CD4-positive, alpha-beta T cell treated with Interferon gamma for 1 hour (primary cell): Measurements from ENCODE around the gene CD200R1L.
A peak's percentile ranks its signal among the peaks of the same experiment; 100 is the strongest.

Source experiments
- DNase-seq: peaks from one replicate; pipeline ENCODE4 v3.0.0-alpha.2; 2020

The CD200R1L gene

GRCh38 chr3:112817797-112818196, 28.9 kb downstream of the CD200R1L start:
- no peak for DNase-seq

DNA sequence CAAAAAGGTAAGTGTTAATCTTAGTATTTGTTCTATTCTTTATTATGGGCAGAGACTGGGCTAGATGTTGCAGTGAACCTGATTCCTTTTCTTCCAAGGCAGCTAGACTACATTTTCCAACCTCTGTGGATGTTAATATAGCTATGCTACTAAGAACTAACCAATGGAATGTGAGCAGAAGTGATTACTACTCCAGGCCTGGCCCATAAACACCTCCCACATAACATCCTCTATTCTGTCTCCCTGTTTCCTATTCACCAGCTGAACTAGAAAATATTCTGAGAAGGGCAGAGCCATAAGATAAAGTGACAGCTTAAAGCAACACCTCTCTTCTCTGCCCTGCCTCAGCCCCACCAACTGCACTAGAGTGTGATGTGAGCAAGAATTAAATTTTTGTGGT, 29.4 kb downstream of the CD200R1L start:
- no peak for DNase-seq

DNA sequence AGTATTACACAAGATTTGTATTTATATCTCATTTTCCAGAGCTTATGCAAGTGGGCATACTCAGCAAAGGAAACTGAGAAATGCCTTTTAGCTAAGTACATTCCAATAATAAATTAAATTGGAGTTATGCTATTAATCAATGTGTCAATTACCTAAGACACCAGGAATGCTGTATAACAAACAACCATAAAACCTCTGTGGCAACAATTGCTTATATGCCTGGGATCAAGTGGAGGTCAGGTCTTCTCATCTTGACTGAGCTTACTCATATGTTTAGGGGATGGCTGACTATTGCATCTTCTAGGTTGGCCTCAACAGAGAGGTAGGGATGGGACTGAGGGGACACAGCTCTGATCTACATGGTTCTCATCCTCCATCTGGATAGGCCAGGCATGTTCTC, 30.7 kb downstream of the CD200R1L start:
- DNase-seq, result no peak

GRCh38 chr3:112814266-112814665, 32.4 kb downstream of the CD200R1L start:
- no peak for DNase-seq

DNA sequence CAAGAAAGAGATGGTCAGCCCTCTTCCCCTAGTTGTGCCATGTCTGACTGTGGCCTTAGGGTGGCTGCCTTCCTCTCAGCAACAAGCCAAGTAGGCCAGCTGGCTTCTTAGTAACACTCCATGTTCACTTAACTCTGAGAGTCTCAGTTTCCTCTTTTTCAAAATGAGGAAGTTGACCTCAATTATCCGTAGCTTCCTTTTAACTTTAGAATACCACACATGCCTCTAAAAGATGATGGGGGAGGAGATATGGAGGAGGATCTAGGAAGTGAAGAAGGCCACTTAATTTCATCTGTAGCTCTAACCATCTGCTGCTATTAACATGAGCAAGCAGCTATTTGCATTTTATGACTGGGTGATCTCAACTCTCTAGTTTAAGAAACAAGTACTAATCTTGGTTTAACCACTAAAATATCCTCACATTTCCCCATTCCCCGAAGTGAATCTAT, 32.9 kb downstream of the CD200R1L start:
- peak; percentile 56 for DNase-seq

DNA sequence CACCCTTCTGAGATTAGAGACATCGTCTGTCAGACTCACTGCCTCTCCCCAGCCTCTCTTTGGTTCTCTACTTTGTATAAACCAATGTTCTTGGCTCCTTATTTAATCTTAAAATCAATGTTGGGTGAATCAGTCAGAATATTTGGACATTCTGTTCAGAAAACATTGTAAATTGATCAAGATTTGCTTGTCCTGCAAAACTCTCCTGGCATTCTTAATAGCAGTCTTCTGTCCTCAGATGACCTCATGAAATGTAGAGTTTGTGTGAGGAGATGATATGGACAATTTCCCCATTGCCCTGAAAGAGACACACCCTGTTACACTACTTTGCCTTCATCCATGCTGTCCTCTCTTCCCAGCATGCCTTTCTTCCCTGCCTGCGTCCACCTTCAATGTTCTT, 33.6 kb downstream of the CD200R1L start:
- DNase-seq, result no peak

DNA sequence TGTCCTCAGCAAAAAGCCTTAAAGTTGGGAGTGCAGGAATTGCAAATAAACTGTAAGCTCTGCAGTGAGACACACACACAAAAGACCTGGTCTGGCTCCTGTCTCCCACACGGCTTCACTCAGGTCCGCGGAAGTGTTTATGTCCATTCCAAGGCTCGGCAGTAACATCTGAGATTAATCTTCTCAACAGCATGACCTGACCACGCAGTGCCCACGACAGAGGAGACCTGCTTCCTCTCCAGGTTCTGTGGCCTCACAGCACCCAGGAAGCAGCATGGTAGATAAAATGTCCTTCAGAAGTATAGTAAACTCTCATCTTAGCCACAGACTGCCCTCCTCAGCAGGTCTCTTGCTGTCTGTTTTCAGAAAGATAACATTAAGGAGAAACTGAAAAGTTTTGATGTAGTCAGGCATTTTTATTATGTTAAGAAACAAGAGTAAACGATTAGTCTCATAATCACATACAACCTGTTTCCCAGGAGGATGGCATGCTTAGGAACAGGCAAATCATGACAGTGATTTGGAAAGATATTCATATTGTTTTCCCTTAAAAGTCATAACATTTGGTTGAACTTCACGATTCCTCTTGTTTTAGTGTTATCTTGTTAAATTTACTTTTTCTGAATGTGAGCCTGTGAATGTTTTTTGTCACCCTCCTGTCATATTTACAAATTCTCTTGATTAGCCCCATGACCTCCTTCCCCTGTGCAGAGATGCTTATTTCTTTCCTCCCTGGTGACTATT, 34.6 kb downstream of the CD200R1L start:
- no peak for DNase-seq

DNA sequence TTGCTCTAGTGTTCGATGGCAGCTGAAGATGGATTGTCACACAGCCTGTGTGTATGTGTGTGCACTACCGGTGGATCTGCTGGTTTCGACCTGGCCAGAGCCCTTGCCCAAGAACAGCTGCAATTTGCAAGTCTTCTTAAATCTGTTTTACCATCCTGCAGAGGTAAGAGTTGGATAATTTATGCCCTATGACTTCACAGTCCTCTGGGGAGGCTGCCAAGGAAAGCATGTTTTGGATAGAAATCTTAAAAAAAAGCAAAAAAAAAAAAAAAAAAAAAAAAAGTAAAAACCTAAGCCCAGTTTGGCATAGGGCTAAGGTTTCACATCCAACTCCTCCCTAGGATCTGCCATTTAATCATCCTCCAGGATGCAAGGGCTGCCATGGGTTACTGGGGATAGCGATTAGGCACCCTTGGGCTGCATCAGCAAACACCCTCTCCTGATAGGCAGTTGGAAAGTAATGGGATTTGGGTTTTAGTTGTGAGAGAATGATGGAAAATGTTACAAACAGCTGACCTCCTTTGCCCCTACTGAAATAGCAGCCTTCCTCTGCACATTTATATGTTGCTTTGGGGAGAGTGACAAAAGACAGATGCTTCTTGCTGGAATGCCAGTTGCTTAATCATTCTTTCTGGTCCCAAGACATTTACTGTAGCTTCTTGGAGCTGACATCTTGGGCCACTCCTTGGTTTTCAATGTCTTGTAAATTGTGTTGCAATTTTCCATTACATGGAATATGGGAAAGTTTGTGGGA, 35.4 kb downstream of the CD200R1L start:
- no peak for DNase-seq

- no peak for DNase-seq
Measured at GRCh38 chr3:112810561-112810960, 36.1 kb downstream of the CD200R1L start.

DNA sequence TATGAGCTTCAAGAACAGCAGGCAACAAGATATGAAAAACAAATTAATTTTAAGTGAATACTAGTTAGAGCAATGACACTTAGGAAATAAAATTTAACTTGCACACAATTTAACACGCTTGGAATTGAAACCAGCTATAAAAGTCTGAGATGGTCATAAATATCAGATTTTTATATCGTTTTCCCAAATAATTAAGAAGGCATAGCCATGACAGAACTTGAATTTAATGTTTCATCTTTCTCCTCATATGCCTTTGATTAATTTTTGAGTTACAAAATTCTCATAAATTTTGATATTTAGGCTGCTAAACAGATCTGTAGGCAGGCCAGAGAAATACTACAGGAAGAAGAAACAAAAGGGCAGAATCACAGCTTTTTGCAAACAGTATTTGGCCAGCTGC, 38.5 kb downstream of the CD200R1L start:
- DNase-seq, result no peak

GRCh38 chr3:112807685-112808084, 39.0 kb downstream of the CD200R1L start:
- DNase-seq, result no peak

DNA sequence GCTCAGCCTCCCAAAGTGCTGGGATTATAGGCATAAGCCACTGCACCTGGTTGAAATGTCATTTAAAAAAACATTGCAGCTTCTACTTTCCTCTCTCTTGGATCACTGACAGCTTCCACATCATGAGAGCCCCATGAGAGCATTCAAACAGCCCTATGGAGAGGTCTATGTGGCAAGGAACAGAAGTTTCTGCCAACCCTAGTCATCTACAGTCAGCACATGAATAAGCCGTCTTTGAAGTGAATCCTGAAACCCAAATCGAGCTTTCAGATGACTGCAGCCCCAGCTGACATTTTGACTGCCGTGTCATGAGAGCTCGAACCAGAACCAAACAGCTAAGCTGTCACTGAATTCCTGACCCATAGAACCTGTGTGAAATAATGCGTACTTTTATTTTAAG, 39.8 kb downstream of the CD200R1L start:
- no peak for DNase-seq

DNA sequence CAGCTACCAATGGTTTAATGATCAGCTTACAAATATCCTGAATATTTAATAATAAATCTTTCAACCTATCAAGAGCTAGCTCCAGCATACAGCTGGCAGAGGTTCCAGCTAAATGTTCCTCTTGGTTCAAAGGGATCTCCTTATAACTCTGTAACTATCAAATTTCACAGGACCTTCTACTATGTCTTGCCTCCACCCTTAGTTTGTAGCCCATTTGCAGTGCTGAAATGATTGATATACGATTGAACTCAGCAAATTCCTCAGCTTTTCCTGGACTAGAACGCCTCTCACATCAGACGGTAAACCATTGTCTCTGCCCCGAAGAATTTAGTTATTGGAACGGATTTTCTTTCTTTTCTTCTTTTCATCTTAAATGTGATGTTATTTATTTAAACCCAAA, 41.5 kb downstream of the CD200R1L start:
- no peak for DNase-seq

DNA sequence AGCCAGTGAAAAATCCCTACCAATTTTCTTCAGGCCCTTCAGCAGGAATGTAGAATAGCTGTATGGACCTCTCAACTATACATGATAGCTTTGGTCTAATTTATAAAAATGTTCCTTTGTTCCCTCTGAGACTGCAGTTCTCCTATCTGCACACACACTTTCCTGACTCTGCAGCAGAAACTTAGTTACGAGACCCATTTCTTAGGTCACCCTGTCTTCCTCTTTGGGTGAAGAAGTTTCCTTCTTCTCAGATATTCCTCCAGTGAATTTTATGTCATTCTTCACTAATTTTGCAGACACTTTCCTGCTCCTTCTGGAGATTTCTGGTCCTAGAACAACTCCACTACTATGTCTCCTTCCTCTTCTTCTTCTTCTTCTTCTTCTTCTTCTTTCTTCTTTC, 42.6 kb downstream of the CD200R1L start:
- no peak for DNase-seq

- DNase-seq, result no peak
Measured at GRCh38 chr3:112803467-112803866, 43.2 kb downstream of the CD200R1L start.

DNA sequence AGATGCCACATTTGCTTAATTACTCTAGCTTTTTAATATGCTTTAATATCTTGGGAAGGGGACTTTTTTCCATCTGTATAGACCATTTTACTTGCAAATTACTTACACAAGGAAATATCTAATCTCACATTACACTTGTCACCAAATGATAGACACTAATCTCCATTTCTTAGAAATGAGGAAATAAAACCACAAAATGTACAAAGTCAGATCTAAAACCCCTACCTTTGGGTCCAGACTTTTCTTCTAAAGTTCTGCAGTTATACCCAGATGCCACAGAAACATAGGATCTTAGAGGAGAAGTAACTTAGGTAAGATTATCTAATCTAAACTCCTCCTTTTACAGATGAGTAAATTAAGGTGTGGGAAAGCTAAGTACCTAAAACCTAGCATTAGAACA, 44.3 kb downstream of the CD200R1L start:
- no peak for DNase-seq

GRCh38 chr3:112799946-112800345, 46.7 kb downstream of the CD200R1L start:
- DNase-seq, result no peak

GRCh38 chr3:112794622-112795172, 52.0 kb downstream of the CD200R1L start:
- DNase-seq, result no peak

DNA sequence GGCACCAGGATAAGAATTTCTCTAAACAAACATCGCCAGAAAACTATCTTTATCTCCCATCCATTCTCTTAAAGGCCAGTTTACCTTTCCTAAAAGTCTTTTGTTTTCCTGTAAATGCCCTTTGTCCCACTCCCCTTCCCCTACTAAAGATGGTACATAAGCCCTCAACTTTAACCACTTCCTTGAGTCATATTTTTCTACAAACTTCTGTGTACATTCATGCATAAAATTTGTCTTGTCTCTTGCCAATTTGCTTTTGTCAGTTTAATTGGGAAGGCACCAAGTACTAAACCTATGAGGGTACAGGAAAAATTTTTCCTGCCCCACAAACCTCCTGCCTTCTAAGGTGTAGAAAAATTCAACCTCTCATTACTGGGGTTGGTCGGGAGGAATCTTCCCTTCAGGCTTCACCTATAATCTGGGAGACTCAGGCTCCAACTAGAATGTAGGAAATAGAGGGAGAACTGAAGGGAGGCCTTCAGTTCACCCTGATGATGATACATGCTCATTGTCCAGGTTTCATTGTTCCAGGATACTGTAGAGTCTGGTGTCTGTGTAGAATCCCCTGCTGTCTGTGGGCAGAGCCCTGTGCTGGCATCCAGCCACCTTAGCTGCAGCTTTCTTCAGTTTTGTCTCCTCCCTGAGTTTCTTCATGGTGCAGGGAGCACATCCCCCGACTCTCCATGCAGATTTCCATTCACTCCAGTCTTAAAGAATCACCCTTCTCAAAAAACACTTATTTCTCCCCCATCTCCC, 53.2 kb downstream of the CD200R1L start:
- DNase-seq, result no peak

GRCh38 chr3:112791736-112792135, 54.9 kb downstream of the CD200R1L start:
- no peak for DNase-seq

DNA sequence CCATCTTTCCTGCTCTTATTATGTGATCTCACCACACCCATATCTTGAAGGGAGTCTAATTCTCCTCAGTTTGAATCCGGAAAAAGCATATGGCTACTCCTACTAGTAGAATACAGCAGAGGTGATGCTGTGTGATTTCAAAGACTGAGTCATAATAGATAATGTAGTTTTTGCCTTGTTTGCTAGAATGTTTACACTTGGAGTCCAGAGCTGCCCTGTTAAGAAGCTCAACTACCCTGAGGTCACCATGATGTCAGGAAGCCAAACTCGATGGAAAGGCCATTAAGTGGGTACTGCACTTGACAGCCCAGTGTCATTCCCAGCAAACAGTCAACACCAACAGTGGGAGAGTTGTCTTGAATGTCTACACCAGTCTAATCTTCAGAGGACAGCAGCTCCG, 56.9 kb downstream of the CD200R1L start:
- DNase-seq, result no peak

DNA sequence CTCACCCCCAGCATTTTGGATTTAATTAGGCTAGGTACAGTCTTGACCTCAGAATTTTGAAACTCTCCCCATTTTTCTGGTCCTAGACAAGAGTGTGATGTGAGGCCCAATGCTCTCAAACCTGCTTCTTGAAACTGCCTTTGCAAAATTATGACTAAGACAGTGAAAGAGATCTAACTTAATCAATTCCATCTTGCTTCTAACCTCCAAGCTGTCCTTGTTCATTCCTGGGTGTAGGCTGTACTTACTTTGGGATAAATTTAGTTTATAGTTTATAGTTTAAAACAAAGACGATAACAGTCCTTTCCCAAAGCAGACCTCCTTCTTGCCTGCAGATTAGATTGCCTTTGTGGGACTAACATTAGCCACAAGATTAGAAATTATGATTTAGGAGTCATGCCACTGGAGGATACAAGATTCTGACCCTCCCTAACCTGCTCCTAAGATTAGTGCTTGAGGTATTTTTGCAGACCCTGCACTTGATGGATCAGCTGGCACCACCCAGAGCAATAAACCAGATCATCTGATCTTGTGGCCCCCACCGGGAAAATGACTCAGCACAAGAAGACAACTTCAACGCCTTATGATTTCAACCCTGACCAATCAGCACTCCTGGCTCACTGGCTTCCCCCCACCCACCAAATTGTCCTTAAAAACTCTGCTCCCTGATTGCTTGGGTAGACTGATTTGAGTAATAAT, 59.6 kb downstream of the CD200R1L start:
- DNase-seq, result no peak
